ENCODE data around the gene MAD1L1.
"Not testable (repeated sequence)": the region's sequence is repeated elsewhere in the genome, so short reads cannot be mapped to it uniquely, and the experiment has no call there.

GRCh38 chr7:1824151-1824881, 408.4 kb downstream of the MAD1L1 start:
- TF ChIP-seq CTCF (IDR thresholded peaks at IDR 0.05 in 8 of 11, conservative IDR thresholded peaks at IDR 0.05 in 3 of 11); POLR2A (IDR thresholded peaks at IDR 0.05); POLR2AphosphoS5 (IDR thresholded peaks at IDR 0.05): not testable (repeated sequence)
